GM12878 (cell line): ENCODE data around the gene MMP12. TPM values are rescaled to one million over a fixed set of nuclear protein-coding genes. Genes with fewer than 3 reads are reported as not detected.

ENCODE experiments used
- ATAC-seq: fragments of 200-7000 bp; cut with Tn5 transposase; 3 replicates; pipeline ENCODE4 v1.9.1; 2020; ENCODE audit warnings: mild to moderate bottlenecking, moderate library complexity
- BruUV-seq: library from RNA; stranded (reverse); fragments of 400-500 nt; replicated peaks from 2 replicates; lab custom pipeline; 2021; lab: Mats Ljungman, UMichigan
- CTCF ChIA-PET: fragments of 300-600 bp; sonication (Branson Sonifier 250); formaldehyde crosslinking; extraction: SDS; loops from one replicate; lab custom pipeline; 2021; ENCODE audit warnings: inconsistent platforms; lab: Yijun Ruan, JAX
- POLR2A ChIA-PET: fragments of 350-600 bp; formaldehyde crosslinking; extraction: SDS; loops from one replicate; lab custom pipeline; 2021; ENCODE audit warnings: inconsistent platforms; lab: Charles Lee
- RAD21 ChIA-PET: fragments of 300-600 bp; sonication (Branson Sonifier 250); formaldehyde crosslinking; loops from one replicate; lab custom pipeline; 2023; ENCODE audit warnings: antibody characterized with exemption; ENCODE audit not compliant: unreplicated experiment; lab: Charles Lee
- SMC1A ChIA-PET: fragments of 300-600 bp; sonication (Branson Sonifier 250); formaldehyde crosslinking; loops from one replicate; lab custom pipeline; 2023; ENCODE audit not compliant: unreplicated experiment, uncharacterized antibody; lab: Charles Lee
- DNase-seq: peaks from one replicate; pipeline ENCODE4 v3.0.0-alpha.2; 2011; ENCODE audit warnings: low read depth, low spot score
- FAIRE-seq: peaks from 3 replicates; lab custom pipeline; 2011; peaks lifted over from hg19 to GRCh38; lab: Jason Lieb, UNC
- H2AFZ ChIP-seq: 2 replicates; pipeline ENCODE4 v1.6.0; 2011; ENCODE audit warnings: low read depth, low read length, control low read depth; ENCODE audit not compliant: control insufficient read depth
- H3K27ac ChIP-seq: 2 replicates; pipeline ENCODE4 v1.5.1; 2011; ENCODE audit warnings: control low read depth; ENCODE audit not compliant: control insufficient read depth, insufficient read depth
- H3K27me3 ChIP-seq, 2 experiments: replicated peaks in 1 of 2; 2 replicates each; pipeline versions ENCODE4 v1.6.0 to v1.6.1; 2011; ENCODE audit warnings: low read length in 1 of 2; ENCODE audit not compliant: control insufficient read depth in 2 of 2, insufficient read depth in 2 of 2
- H3K36me3 ChIP-seq, 2 experiments: 2 replicates each; pipeline ENCODE4 v1.5.1; 2011; ENCODE audit warnings: low read length in 1 of 2; ENCODE audit not compliant: control insufficient read depth in 2 of 2, insufficient read depth in 2 of 2
- H3K4me1 ChIP-seq: 2 replicates; pipeline ENCODE4 v1.6.1; 2011; ENCODE audit warnings: mild to moderate bottlenecking, low read length, moderate library complexity, mixed read lengths; ENCODE audit not compliant: control insufficient read depth, insufficient read depth
- H3K4me2 ChIP-seq: 2 replicates; pipeline ENCODE4 v1.6.0; 2011; ENCODE audit warnings: control low read depth; ENCODE audit not compliant: control insufficient read depth, insufficient read depth
- H3K4me3 ChIP-seq: fragments of 200-600 bp; sonication (generic); 2 replicates; pipeline ENCODE4 v1.5.1; 2016
- H3K79me2 ChIP-seq: 2 replicates; pipeline ENCODE4 v1.6.0; 2011; ENCODE audit warnings: low read length; ENCODE audit not compliant: control insufficient read depth, insufficient read depth
- H3K9ac ChIP-seq: 2 replicates; pipeline ENCODE4 v1.8.0; 2011; ENCODE audit warnings: low read length, control low read depth, mixed read lengths; ENCODE audit not compliant: control insufficient read depth, insufficient read depth
- H3K9me3 ChIP-seq: replicated peaks from 3 replicates; pipeline ENCODE4 v1.5.1; 2011; ENCODE audit warnings: mild to moderate bottlenecking, low read length; ENCODE audit not compliant: control insufficient read depth, insufficient read depth
- H4K20me1 ChIP-seq: 2 replicates; pipeline ENCODE4 v1.6.0; 2011; ENCODE audit not compliant: control insufficient read depth, insufficient read depth
- DPF2 ChIP-seq: fragments of 450-650 bp; IDR thresholded peaks from 2 replicates; pipeline ENCODE4 v1.6.1; 2017; ENCODE audit warnings: mild to moderate bottlenecking
- FOS ChIP-seq: IDR thresholded peaks from 3 replicates; pipeline ENCODE4 v1.6.1; 2011; ENCODE audit warnings: borderline replicate concordance; ENCODE audit not compliant: insufficient read length; ENCODE audit errors: extremely low read depth
- GABPA ChIP-seq: IDR thresholded peaks from 2 replicates; pipeline ENCODE4 v1.6.1; 2014; ENCODE audit warnings: antibody characterized with exemption, low read depth, mild to moderate bottlenecking, inconsistent platforms
- HDGF ChIP-seq: fragments of 450-650 bp; IDR thresholded peaks from 2 replicates; pipeline ENCODE4 v1.6.1; 2016; ENCODE audit warnings: antibody characterized with exemption
- HSF1 ChIP-seq: fragments of 150-350 bp; IDR thresholded peaks from 2 replicates; pipeline ENCODE4 v1.6.1; 2014; ENCODE audit warnings: mild to moderate bottlenecking, low read depth, low read length
- IRF3 ChIP-seq: fragments of 450-650 bp; IDR thresholded peaks from 2 replicates; pipeline ENCODE4 v1.6.1; 2014; ENCODE audit warnings: mild to moderate bottlenecking
- MLLT1 ChIP-seq: fragments of 450-650 bp; IDR thresholded peaks from 2 replicates; pipeline ENCODE4 v1.6.1; 2016; ENCODE audit warnings: mild to moderate bottlenecking
- MYB ChIP-seq: fragments of 150-350 bp; IDR thresholded peaks from 2 replicates; pipeline ENCODE4 v1.6.1; 2014; ENCODE audit warnings: mild to moderate bottlenecking, low read depth, low read length, borderline replicate concordance
- RUNX3 ChIP-seq: IDR thresholded peaks from 2 replicates; pipeline ENCODE4 v1.6.1; 2012; ENCODE audit warnings: low read length, inconsistent platforms
- SMARCA5 ChIP-seq: fragments of 450-650 bp; IDR thresholded peaks from 2 replicates; pipeline ENCODE4 v1.6.1; 2017; ENCODE audit warnings: mild to moderate bottlenecking
- WGBS: methylation state at CpG from one replicate; pipeline ENCODE4 v1.1.6; 2016; ENCODE audit warnings: low lambda C conversion rate; ENCODE audit not compliant: insufficient replicate concordance, insufficient coverage; ENCODE audit errors: missing lambda C conversion rate; 5-methylcytosine and 5-hydroxymethylcytosine counted together
- in situ Hi-C: fragments of 300-500 bp; cut with MboI; formaldehyde crosslinking; loops from 9 replicates; pipeline ENCODE4 v1.14.3; 2018; ENCODE audit warnings: mixed read lengths
- intact Hi-C: fragments of 100-400 bp; cut with micrococcal nuclease; formaldehyde crosslinking; loops from one replicate; pipeline ENCODE4 v1.14.2; 2022; ENCODE audit not compliant: unreplicated experiment
- polyA plus RNA-seq, 11 experiments: library from polyadenylated mRNA; depleted of rRNA in 4 of 11; unstranded in 6 of 11; stranded (reverse) in 5 of 11; fragments of >200 nt; fragmentation: Nextera tagmentation in 4 of 11; fragmentation: Illumina TruSeq in 1 of 11; extraction: Ambion mirVana in 4 of 11; extraction: Trizol in 1 of 11; gene quantifications; 1 replicate in 1 of 11; 2 replicates in 10 of 11; pipeline versions ENCODE4 v1.2.1 to v1.2.3, GENCODE V29; 2011 to 2016; ENCODE audit warnings: inconsistent platforms in 2 of 11, missing spikeins in 2 of 11, low read depth in 1 of 11
- total RNA-seq, 4 experiments: library from RNA; depleted of rRNA in 3 of 4; stranded (reverse); fragments of >200 nt in 3 of 4; fragmentation: Illumina TruSeq in 1 of 4; extraction: Trizol in 1 of 4; gene quantifications; 2 replicates each; pipeline versions ENCODE4 v1.2.1 to v1.2.3, GENCODE V29; 2013 to 2021

The MMP12 gene
- total and polyA plus RNA-seq, 10 of the 15 experiments (the other 5 are each of a cell fraction or from before 2014, with no cell fraction given) = 0.14 TPM; not detected in 9

- TF ChIP-seq IRF3 = no peak
These were observed 37.1 kb downstream of the MMP12 start (continued) for GRCh38 chr11:102837646-102838045.

GRCh38 chr11:102837156-102837555, 37.6 kb downstream of the MMP12 start:
- TF ChIP-seq MLLT1 (no peak), HSF1 (no peak), HDGF (no peak), DPF2 (no peak), GABPA (no peak), MYB (no peak), FOS (no peak), SMARCA5 (no peak), RUNX3 (no peak)
- TF ChIP-seq, all 136 proteins: peak for 0
- ChIA-PET CTCF (interaction anchor here (1.3 to 1.9 kb wide), 2 partner anchors 24 to 78 kb away, joined by 3 to 9 read pairs; no protein-coding TSS in a partner anchor), SMC1A (interaction anchor here (1.2 to 1.9 kb wide), 3 partner anchors 41 to 104 kb away, joined by 3 to 8 read pairs (median 8); no protein-coding TSS in a partner anchor), RAD21 (no interaction called here), POLR2A (no interaction called here)
- DNase-seq = no peak
- BruUV-seq = no TSS peak
- 2% methylated on average over 2 of the region's 2 CpGs for WGBS
- no peak for FAIRE-seq
- no peak for ATAC-seq
- Histone ChIP-seq H4K20me1 (no peaks in the 10 kb centered on the region), H3K4me2 (no peak overlapping the region), H3K27ac (no peak overlapping the region), H3K36me3 (no peaks in the 10 kb centered on the region), H3K9me3 (no peaks in the 10 kb centered on the region), H3K9ac (no peak overlapping the region), H3K4me3 (no peak overlapping the region), H3K79me2 (no peaks in the 10 kb centered on the region), H3K4me1 (no peaks in the 10 kb centered on the region), H2AFZ (no peak overlapping the region), H3K27me3 (peaks cover 0 to 4% of the 10 kb centered on the region in 2 experiments; a peak in 2 of 4 replicates)
- in situ Hi-C loops = no loop called here
- intact Hi-C loops = no loop called here
